D341Med (cell line): ENCODE measurements around the gene TUBA3E.
"Not testable (repeated sequence)": the region's sequence is repeated elsewhere in the genome, so short reads cannot be mapped to it uniquely, and the experiment has no call there.

Source experiments
- DNase-seq: peaks from one replicate; pipeline ENCODE4 v3.0.0; 2012; ENCODE audit warnings: low spot score

TUBA3E gene

DNA sequence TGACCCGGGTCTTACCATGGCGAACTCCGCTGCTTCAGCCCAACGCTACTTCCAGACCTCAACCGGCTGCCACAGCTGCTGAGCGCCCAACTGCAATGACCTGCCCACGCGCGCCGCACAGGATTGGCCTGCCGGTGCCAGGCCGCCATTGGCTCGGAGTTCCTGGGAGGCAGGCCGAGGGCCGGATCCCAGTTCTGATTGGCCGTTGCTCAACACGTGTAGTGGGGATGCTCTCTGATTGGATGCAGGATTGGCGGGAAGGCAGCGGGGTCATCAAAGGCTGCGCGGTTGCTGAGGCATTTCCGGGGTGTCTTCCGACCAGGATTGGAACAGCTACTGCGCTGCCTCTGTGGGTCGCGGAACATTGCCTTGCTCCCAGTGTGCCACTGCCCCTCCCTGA is at the start of gene TUBA3E:
Gene TUBA3E (minus strand): TSS at position 97 of the 400 bp plus-strand sequence. CDS start 79 bp downstream, at position 18.
- no peak for DNase-seq

DNA sequence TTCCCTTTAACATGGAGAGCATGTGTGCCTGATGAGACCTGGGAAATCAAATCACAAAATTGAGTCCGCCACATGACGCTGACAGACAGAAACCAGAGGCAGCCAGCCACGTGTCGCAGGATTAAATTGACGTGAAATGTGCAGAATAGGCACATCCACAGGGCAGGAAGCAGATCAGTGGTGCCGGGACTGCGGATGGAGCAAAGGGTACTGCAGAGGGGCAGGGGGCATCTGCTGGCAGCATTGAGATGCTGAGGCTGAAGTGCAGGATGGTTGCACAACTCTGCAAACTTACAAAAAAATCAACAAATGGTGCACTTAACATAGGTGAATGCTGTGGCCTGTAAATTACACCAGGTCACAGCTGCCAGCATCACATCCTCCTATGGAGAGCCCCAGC is 48.2 kb upstream of the TUBA3E start:
- DNase-seq: no peak

DNA sequence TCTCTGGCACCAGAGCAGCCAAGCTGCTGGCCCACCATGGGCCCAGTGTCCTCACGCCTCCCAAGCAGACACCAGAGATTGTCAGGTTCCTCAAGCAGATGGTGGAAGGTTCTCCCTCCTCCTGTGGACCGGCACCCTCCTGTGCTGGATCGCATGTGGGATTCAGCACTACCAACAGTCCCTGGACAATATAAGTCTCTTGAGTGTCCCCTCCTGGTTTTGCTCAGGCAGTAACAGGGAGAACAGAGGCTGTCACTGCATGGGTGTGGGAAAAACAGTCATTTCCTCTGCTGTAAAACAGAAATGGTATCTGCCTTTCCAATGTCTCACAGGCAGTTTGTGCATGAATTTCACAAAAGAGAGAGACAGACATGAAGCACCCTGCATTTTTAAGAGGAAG is 47.7 kb upstream of the TUBA3E start:
- no peak for DNase-seq

DNA sequence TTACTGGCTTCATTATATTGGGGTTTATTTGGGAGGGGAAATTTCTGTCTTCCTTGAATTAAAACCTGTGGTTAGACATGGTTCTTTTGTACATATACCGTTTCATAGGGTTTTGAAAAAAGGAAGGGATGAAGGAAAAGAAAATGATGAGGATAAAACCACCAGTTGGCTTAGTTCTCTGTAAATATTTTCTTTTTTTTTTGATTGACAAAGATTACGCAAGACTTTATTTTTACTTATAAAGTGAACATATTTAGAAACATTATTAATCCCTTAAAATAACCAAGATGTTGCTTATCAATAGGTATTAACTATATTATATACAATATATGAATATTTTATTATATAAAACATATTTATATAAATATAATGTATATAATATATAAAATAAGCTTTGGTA is 45.1 kb upstream of the TUBA3E start:
- DNase-seq: no peak

- DNase-seq: no peak
These were observed 42.9 kb upstream of the TUBA3E start for GRCh38 chr2:130241041-130241707.

DNA sequence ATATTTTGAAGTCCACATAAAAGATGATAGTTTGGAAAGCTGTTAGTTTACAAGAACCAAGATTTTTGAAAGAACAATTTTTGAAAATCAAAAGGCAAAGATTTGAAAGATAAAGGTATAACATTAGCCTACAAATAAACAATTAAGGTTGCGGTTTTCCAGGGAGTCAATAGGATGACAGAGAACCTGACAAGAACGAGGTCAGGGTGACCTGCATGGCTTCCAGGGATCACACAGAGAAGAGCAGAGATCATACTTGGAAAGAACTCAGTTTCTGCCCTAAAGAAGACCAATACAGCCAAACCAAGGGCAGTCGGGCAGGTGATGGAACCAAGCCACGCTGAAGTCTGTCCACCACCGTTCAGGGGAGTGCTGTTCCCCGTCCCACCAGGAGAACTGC is 41.3 kb upstream of the TUBA3E start:
- DNase-seq: not testable (repeated sequence)

GRCh38 chr2:130233066-130233465 is 34.8 kb upstream of the TUBA3E start:
- DNase-seq: not testable (repeated sequence)

GRCh38 chr2:130231656-130232055 is 33.4 kb upstream of the TUBA3E start:
- no peak for DNase-seq

- not testable (repeated sequence) for DNase-seq
These were observed 32.7 kb upstream of the TUBA3E start for GRCh38 chr2:130230907-130231306.

DNA sequence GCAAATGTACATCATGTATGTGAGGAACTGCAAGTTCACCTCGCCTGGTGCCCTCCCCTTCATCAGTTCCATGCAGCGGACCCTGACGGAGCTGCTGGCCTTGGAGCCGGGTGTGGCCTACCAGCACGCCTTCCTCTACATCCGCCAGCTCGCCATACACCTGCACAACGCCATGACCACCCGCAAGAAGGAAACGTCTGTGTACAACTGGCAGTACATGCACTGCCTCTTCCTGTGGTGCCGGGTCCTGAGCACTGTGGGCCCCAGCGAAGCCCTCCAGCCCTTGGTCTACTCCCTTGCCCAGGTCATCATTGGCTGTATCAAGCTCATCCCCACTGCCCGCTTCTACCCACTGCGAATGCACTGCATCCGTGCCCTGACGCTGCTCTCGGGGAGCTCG is 32.1 kb upstream of the TUBA3E start:
- DNase-seq: not testable (repeated sequence)

DNA sequence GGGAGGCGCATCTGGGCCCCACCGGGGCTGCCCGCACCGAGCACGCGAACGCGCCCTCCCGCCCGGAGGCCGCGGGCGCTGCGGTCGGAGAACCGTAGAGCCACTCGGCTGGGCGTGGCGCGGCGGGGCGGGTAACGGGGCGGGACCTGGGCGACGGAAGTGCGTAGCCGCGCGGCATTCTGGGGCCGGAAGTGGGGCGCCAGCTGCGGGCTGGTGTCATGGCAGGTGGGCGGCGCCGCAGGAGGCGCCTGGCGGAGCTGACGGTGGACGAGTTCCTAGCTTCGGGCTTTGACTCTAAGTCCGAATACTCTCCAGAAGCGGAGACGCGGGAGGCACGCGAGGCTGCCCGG is 30.9 kb upstream of the TUBA3E start:
- not testable (repeated sequence) for DNase-seq

- not testable (repeated sequence) for DNase-seq
These were observed 30.4 kb upstream of the TUBA3E start for GRCh38 chr2:130228467-130229160.

GRCh38 chr2:130228005-130228404 is 29.8 kb upstream of the TUBA3E start:
- DNase-seq: not testable (repeated sequence)

- DNase-seq: not testable (repeated sequence)
These were observed 24.3 kb upstream of the TUBA3E start for GRCh38 chr2:130222523-130222922.

DNA sequence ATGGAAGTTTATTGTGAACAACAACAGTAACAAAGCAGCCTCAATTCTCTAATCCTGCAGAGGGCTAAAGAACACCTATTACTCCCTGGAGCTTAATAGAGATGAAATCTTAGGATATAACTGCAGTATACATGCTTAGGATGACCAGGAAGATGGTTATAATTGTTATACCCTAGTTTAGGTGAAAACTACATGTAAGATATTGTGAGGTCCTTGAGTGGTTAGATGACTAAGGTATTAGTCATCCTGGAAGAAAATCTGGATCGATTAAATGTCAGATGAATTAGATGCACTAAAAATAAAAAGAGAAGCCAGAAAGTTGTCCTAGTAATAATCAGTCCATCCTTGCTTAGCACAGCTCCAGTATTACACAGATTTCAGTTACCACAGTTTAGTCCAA is 22.3 kb upstream of the TUBA3E start:
- not testable (repeated sequence) for DNase-seq

- not testable (repeated sequence) for DNase-seq
These were observed 20.9 kb upstream of the TUBA3E start for GRCh38 chr2:130219147-130219546.

DNA sequence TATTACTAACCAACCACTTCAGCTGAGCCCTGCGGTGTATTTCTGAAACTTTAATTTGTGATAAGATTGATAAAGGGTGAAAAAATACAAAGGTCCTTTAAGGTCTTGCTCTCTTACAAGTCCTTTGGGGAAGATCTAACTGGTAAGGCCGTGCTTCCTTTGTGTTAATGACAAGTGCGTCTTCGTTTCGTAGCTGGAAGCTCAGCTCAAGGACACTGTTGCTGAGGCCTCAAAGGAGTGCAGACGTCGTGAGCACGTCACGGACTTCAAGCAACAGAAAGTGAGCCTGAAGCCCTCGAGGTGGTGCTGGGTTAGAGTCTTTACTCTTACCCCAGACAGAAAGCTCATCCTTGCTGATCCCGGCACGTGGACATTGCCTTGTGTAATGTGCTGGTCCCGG is 8.8 kb upstream of the TUBA3E start:
- DNase-seq: not testable (repeated sequence)

GRCh38 chr2:130203150-130203549 is 4.9 kb upstream of the TUBA3E start:
- not testable (repeated sequence) for DNase-seq

GRCh38 chr2:130202518-130202917 is 4.3 kb upstream of the TUBA3E start:
- DNase-seq: not testable (repeated sequence)

- not testable (repeated sequence) for DNase-seq
These were observed 2.2 kb downstream of the TUBA3E start for GRCh38 chr2:130196052-130196451.

DNA sequence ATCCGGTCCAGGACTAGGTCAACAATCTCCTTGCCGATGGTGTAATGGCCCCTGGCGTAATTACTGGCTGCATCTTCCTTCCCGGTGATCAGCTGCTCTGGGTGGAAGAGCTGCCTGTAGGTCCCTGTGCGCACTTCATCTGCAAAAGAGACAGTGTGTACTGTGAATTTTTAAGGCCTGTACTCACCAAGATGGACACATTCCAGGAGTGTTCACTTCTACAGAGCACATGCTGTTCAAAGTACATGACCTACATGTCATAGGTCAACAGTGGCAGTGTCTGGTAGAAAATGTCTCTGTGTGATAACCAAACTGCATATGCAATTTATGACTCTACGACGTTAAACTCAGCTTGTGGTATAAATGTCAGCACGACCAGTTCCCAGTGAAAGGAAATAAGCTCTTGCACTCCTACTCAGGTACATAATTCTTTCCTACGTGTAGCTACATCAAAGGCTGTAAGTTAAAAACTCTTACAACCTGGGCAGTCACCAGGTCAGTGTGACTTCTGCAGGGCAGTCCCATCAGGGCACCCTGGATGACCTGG is 3.1 kb downstream of the TUBA3E start:
- DNase-seq: not testable (repeated sequence)

GRCh38 chr2:130193824-130194223 is 4.4 kb downstream of the TUBA3E start:
- DNase-seq: not testable (repeated sequence)

DNA sequence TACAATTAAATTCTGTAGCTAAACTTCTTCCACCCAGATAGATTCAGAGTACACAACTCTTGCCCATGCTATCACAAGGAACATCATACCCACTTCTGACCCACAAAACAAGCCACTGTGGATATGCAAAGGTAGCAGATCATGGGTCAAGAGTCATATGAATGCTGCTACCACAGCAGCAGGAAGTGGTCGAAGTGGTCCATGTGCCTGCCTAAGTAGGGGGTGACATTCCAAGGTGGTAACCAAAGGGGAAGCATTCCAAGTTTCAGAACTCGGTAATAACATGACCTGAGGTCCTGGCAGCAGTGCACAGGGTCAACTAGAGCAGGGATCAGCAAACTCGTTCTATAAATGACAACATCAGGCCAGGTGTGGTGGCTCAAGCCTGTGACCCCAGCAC is 5.8 kb downstream of the TUBA3E start:
- not testable (repeated sequence) for DNase-seq
